Karpas-422 (cell line): ENCODE measurements around the gene CCDC33. TPM values are rescaled to one million over a fixed set of nuclear protein-coding genes. Genes with fewer than 3 reads are reported as not detected.

ENCODE experiments used
- DNase-seq: peaks from one replicate; pipeline ENCODE4 v3.0.0-alpha.2; 2015
- H2AFZ ChIP-seq: fragments of 200-600 bp; sonication (generic); 2 replicates; pipeline ENCODE4 v1.6.1; 2014; ENCODE audit warnings: antibody characterized with exemption, low read length, mixed read lengths
- H3K27ac ChIP-seq: fragments of 200-600 bp; sonication (generic); 2 replicates; pipeline ENCODE4 v1.5.1; 2014; ENCODE audit warnings: mild to moderate bottlenecking, low read length, moderate library complexity
- H3K27me3 ChIP-seq: fragments of 200-600 bp; sonication (generic); 2 replicates; pipeline ENCODE4 v1.6.1; 2014; ENCODE audit warnings: low read length, mixed read lengths
- H3K36me3 ChIP-seq: fragments of 200-600 bp; sonication (generic); 2 replicates; pipeline ENCODE4 v1.6.1; 2014; ENCODE audit warnings: low read length, mixed read lengths; ENCODE audit not compliant: insufficient read depth
- H3K4me1 ChIP-seq: fragments of 200-600 bp; sonication (generic); 2 replicates; pipeline ENCODE4 v1.6.1; 2014; ENCODE audit warnings: mild to moderate bottlenecking, low read length, mixed read lengths
- H3K4me2 ChIP-seq: fragments of 200-600 bp; sonication (generic); 2 replicates; pipeline ENCODE4 v1.6.1; 2014; ENCODE audit warnings: low read length, low read depth, mild to moderate bottlenecking; ENCODE audit not compliant: poor library complexity, severe bottlenecking
- H3K4me3 ChIP-seq: fragments of 200-600 bp; sonication (generic); 2 replicates; pipeline ENCODE4 v1.5.1; 2014; ENCODE audit warnings: mild to moderate bottlenecking, antibody characterized with exemption, low read length, mixed read lengths
- H3K79me2 ChIP-seq: fragments of 200-600 bp; sonication (generic); 2 replicates; pipeline ENCODE4 v1.6.1; 2014; ENCODE audit warnings: mild to moderate bottlenecking, low read length, mixed read lengths
- H3K9ac ChIP-seq: fragments of 200-600 bp; sonication (generic); 2 replicates; pipeline ENCODE4 v1.6.0; 2014; ENCODE audit warnings: low read length
- H3K9me2 ChIP-seq: fragments of 200-600 bp; sonication (generic), shearing (Covaris generic); replicated peaks from 2 replicates; pipeline ENCODE4 v1.6.0; 2014; ENCODE audit warnings: mild to moderate bottlenecking, low read length, moderate library complexity; ENCODE audit not compliant: insufficient read depth
- H3K9me3 ChIP-seq: fragments of 300-700, 200-600 bp; sonication (generic); 2 replicates; pipeline ENCODE4 v1.6.1; 2014; ENCODE audit warnings: low read length, mixed read lengths
- H4K20me1 ChIP-seq: fragments of 200-600 bp; sonication (generic); 2 replicates; pipeline ENCODE4 v1.6.1; 2014; ENCODE audit warnings: mild to moderate bottlenecking, antibody characterized with exemption, low read length, low read depth; ENCODE audit not compliant: insufficient read depth
- total RNA-seq: library from RNA; depleted of rRNA; stranded (reverse); fragments of >200 nt; shearing (Covaris generic); gene quantifications from 2 replicates; pipeline ENCODE4 v1.2.3, GENCODE V29; 2014; ENCODE audit warnings: low replicate concordance

The CCDC33 gene
- total RNA-seq, 1 experiment from 2014 or later = not detected

DNA sequence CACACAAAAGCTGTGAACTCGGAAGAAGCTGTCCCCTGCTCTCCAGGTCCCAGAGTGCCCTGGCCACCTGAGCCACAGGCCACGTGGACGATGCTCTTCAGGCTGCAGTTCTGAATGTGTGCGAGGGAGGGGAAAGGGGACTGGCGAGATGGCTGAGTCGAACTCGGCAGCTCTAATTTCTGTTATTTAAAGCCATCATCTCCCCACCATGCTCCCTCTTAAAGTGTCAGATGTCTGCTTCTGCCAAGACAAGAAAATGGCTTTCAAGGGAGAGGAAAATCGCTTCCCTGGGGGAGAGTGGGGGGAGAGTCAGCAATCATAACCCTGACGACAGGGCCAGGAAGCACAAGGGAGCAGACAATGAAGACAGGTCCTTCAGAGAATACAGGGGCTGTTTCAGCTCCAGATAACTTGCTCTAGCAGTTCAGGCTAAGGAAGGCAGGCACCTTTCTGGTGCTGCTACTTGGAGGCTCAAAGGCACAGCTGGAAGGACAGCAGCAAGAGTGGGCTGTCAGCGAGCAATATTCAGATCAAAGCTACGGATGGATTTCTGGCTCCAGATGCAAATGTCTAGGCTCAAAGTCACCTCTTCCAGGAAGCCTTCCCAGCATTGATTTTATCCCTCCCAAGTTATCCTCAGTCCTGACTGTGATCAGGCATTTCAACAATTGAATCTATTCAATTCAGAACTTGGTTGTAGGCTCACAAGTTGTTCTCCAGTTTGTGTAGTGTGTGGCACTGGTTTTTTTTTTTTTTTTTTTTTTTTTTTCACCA, 15.5 kb upstream of the CCDC33 start:
- Histone ChIP-seq H2AFZ (no peak overlapping the region), H3K9me2 (no peaks in the 10 kb centered on the region), H3K9me3 (no peaks in the 10 kb centered on the region), H3K4me1 (no peaks in the 10 kb centered on the region), H3K4me3 (no peak overlapping the region), H3K4me2 (no peak overlapping the region), H4K20me1 (0 out of 2 replicates have a peak, but pooled peaks cover 3% of the 10 kb centered on the region), H3K79me2 (no peaks in the 10 kb centered on the region), H3K9ac (no peak overlapping the region), H3K27ac (no peak overlapping the region), H3K27me3 (no peaks in the 10 kb centered on the region), H3K36me3 (no peaks in the 10 kb centered on the region)
- no peak for DNase-seq

GRCh38 chr15:74221399-74222239, 14.5 kb upstream of the CCDC33 start:
- H3K27ac ChIP-seq = no peak overlapping the region
- DNase-seq = no peak
- no peaks in the 10 kb centered on the region for H3K9me3 ChIP-seq
- no peaks in the 10 kb centered on the region for H3K27me3 ChIP-seq
- no peaks in the 10 kb centered on the region for H3K36me3 ChIP-seq
- H3K79me2 ChIP-seq = no peaks in the 10 kb centered on the region
- H3K4me2 ChIP-seq = no peak overlapping the region
- H3K9me2 ChIP-seq = no peaks in the 10 kb centered on the region
- 0 out of 2 replicates have a peak, but pooled peaks cover 3% of the 10 kb centered on the region for H4K20me1 ChIP-seq
- H3K9ac ChIP-seq = no peak overlapping the region
- H3K4me3 ChIP-seq = no peak overlapping the region
- H2AFZ ChIP-seq = no peak overlapping the region
- no peaks in the 10 kb centered on the region for H3K4me1 ChIP-seq

GRCh38 chr15:74222240-74223119, 13.6 kb upstream of the CCDC33 start:
- no peak overlapping the region for H2AFZ ChIP-seq
- no peaks in the 10 kb centered on the region for H3K79me2 ChIP-seq
- no peak for DNase-seq
- 0 out of 2 replicates have a peak, but pooled peaks cover 3% of the 10 kb centered on the region for H4K20me1 ChIP-seq
- no peak overlapping the region for H3K4me3 ChIP-seq
- H3K9me2 ChIP-seq = no peaks in the 10 kb centered on the region
- H3K36me3 ChIP-seq = no peaks in the 10 kb centered on the region
- H3K27me3 ChIP-seq = no peaks in the 10 kb centered on the region
- no peak overlapping the region for H3K9ac ChIP-seq
- H3K9me3 ChIP-seq = no peaks in the 10 kb centered on the region
- no peak overlapping the region for H3K27ac ChIP-seq
- no peak overlapping the region for H3K4me2 ChIP-seq
- no peaks in the 10 kb centered on the region for H3K4me1 ChIP-seq

DNA sequence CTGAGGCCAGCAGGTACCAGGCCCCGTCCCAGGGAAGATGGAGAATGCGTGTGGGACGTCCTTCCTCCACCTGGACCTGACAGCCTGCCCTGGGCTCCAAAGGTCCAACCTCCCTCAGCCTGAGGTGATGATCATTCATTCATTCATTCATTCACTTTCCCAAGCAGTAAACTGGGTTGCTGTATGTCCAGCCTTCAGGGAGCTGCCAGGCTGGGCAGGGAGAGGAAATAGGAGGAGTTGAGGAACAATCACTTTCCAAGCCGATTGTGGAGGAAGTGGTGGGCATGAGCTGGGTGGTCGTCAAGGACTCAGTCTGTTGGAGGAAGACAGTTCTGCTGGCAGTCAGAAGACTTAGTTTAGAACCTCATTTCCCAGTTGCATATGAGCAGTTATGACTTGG, 10.2 kb upstream of the CCDC33 start:
- no peak for DNase-seq
- H3K4me3 ChIP-seq = no peak overlapping the region
- H3K27me3 ChIP-seq = no peaks in the 10 kb centered on the region

GRCh38 chr15:74226761-74227540, 9.2 kb upstream of the CCDC33 start:
- Histone ChIP-seq H4K20me1 (0 out of 2 replicates have a peak, but pooled peaks cover 3% of the 10 kb centered on the region), H3K4me2 (no peak overlapping the region), H3K4me3 (no peak overlapping the region), H3K4me1 (no peaks in the 10 kb centered on the region), H3K9me2 (no peaks in the 10 kb centered on the region), H3K36me3 (no peaks in the 10 kb centered on the region), H3K27me3 (no peaks in the 10 kb centered on the region), H3K9ac (no peak overlapping the region), H3K79me2 (no peaks in the 10 kb centered on the region), H3K27ac (no peak overlapping the region), H3K9me3 (no peaks in the 10 kb centered on the region), H2AFZ (no peak overlapping the region)
- no peak for DNase-seq

More for the DNA sequence above, 10.2 kb upstream of the CCDC33 start:
- Histone ChIP-seq H3K9me3 (no peaks in the 10 kb centered on the region), H3K27ac (no peak overlapping the region), H3K4me2 (no peak overlapping the region), H4K20me1 (0 out of 2 replicates have a peak, but pooled peaks cover 3% of the 10 kb centered on the region), H2AFZ (no peak overlapping the region), H3K36me3 (no peaks in the 10 kb centered on the region), H3K79me2 (no peaks in the 10 kb centered on the region), H3K9ac (no peak overlapping the region), H3K4me1 (no peaks in the 10 kb centered on the region), H3K9me2 (no peaks in the 10 kb centered on the region)

DNA sequence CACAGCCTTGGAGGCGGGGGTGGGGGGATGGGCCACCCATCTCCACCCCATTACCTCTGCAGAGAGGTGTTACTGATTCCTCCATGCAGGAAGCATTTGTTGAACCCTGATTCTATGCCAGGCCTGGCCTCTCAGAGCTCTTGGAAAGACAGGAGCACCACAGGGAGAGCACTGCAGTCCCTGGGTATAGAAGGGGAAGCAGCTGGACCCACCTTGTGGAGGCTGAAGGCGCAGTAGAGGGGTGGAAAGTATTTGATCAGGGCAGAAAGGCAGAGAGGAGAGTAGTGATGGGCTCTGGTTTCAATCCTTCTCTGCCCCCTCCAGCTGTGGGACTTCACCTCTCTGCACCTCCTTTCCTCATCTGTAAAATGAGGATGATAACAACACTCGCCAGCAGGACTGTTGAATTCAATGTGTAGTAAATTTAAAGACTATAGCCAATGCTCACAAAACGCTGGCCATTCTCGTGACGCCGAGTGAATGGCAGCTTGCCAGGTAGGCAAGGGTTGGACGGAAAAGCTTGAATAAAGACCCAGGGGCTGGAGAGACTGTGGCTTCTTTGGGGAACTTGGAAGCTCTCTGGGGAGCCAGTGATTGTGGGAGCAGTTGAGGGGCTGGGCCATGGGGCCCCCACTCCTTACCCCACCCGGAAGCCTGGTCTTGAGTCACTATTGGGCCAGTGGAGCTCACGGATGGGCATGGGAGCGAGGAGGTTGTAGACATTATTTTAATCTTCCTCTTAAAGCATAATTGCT, 8.0 kb upstream of the CCDC33 start:
- H3K27me3 ChIP-seq = no peaks in the 10 kb centered on the region

DNA sequence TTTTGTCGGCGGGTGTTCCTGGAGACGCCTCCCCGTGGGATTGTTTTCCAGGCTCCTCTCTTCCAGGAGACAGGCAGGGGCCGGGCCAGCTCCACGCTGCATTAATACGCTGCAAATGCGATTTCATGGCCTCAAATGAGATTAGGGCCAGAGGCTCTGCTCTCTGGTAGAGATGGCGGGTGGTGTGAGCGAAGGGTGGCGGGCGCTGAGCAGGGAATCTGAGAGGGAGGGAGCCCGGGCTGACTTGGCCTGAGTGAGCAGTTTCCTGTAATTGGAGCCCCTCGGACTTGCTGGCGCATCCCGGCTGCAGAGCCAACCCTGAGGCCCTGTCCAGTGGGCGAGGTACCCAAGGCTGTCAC, 7.4 kb upstream of the CCDC33 start:
- no peaks in the 10 kb centered on the region for H3K27me3 ChIP-seq
- no peaks in the 10 kb centered on the region for H3K9me2 ChIP-seq
- H3K4me3 ChIP-seq = no peak overlapping the region
- H3K4me2 ChIP-seq = no peak overlapping the region
- no peak for DNase-seq
- H3K79me2 ChIP-seq = no peaks in the 10 kb centered on the region
- no peak overlapping the region for H2AFZ ChIP-seq
- H3K27ac ChIP-seq = no peak overlapping the region
- 0 out of 2 replicates have a peak, but pooled peaks cover 3% of the 10 kb centered on the region for H4K20me1 ChIP-seq
- H3K36me3 ChIP-seq = no peaks in the 10 kb centered on the region
- no peaks in the 10 kb centered on the region for H3K9me3 ChIP-seq
- no peak overlapping the region for H3K9ac ChIP-seq
- H3K4me1 ChIP-seq = no peaks in the 10 kb centered on the region

More for the DNA sequence above, 8.0 kb upstream of the CCDC33 start:
- Histone ChIP-seq H3K4me2 (no peak overlapping the region), H3K4me1 (no peaks in the 10 kb centered on the region), H3K36me3 (no peaks in the 10 kb centered on the region), H2AFZ (no peak overlapping the region), H3K9me2 (no peaks in the 10 kb centered on the region), H4K20me1 (0 out of 2 replicates have a peak, but pooled peaks cover 3% of the 10 kb centered on the region), H3K27ac (no peak overlapping the region), H3K4me3 (no peak overlapping the region), H3K79me2 (no peaks in the 10 kb centered on the region), H3K9ac (no peak overlapping the region), H3K9me3 (no peaks in the 10 kb centered on the region)
- DNase-seq = peak; percentile 26
